T1000 (cell line): Measurements from ENCODE around the gene GPC5.

ENCODE experiments used
- DNase-seq: peaks from one replicate; lab custom pipeline; 2025; ENCODE audit warnings: mixed read lengths; lab: John Stamatoyannopoulos, UW

The GPC5 gene

DNA sequence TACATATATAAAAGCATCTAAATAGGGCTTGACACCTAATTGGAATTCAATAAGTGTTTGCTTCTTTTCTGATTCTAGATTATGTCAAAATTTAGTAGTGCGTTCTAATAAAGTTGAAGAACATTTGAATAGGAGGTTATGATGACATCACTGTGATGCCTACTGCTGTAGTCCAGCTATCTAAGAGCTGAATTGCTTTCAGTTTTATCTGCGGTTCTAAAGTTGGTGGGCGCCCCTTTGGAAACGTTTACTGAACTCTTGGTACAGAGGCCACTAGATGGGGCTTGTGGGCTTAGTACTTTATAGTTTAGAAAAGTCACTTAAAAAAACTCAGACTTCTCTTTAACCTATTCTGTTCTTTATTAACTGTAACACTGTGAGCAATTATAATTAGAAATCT is 776.9 kb downstream of the GPC5 start:
- DNase-seq = no peak

DNA sequence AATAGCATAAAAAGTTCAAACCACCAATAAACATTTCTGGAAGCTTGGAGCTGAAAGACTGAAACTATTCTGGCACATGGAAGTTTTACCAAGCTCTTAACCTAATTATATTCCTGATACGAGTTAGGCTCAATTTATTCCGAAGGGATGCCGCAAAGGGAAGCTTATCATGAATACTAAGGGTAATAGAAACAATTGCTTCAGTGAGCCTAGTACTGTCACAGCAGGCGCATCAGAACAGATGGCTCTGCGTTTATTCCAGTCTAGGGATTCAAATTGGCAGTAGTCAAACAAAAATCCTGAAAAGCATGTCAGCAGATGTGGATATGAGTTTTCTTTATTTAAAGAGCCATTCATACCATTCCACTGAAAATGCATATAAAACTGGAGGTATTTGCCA is 779.5 kb downstream of the GPC5 start:
- no peak for DNase-seq

DNA sequence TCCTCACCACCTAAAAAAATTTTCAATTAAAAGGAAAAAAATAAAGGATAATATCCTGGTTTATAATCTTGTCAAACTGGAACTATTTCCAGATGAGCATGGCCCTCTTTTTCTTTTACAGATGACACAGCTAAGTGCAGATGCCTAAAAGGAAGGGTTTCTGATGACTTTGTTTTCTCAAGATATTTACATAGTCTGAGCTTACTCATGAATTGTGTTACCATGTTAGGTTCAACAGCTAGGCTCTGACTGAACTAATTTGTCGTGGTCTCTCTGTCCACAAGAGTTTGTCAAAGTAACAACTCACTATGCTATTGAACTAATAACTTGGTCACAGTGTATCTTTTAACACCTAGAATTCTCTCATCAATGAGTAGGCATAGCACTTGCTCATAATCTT is 780.8 kb downstream of the GPC5 start:
- DNase-seq = no peak

DNA sequence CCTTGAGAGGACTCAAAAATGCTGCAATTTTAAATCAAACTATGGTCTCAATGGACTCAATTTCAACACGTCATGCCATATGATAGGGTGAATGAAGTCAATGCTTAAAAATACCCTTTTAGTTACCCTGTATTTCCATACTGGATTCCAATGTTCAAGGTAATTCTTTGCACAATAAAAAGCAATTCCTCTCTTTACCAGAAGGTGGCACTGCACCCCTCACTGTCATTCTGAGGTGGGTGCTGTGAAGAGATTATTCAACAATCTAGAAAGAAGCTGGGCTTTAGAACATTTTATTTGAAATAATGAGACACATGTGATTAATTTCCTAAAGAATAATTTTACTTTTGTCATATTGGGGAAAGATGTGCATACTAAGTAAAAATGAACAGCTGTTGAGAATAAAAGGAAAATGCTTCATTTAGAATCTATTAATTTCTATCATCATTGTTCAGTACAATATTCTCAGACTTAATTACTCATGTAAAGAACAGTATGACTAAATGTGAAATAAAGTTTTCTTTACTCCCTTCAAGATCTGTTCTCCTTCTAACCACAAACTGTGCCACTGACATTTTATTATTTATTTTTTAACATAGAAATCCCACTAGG is 789.1 kb downstream of the GPC5 start:
- no peak for DNase-seq

DNA sequence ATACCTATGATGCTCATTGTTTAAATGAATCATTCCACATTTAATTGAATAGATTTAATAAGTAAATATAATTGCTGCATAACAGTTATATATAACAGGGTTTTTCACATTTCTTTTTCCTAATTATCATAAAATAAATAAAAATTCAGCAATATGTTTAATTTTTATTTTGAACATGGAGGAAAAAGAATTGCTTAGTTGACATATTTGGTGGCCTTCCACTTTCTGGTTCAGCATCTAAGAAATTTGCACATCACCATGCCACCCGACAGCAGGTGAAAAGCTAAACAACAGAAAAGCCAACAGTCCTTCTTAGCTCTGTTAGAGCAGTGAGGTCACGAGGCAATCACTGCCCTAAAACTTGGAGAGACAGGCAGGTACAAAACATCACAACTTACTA is 790.2 kb downstream of the GPC5 start:
- DNase-seq = no peak

DNA sequence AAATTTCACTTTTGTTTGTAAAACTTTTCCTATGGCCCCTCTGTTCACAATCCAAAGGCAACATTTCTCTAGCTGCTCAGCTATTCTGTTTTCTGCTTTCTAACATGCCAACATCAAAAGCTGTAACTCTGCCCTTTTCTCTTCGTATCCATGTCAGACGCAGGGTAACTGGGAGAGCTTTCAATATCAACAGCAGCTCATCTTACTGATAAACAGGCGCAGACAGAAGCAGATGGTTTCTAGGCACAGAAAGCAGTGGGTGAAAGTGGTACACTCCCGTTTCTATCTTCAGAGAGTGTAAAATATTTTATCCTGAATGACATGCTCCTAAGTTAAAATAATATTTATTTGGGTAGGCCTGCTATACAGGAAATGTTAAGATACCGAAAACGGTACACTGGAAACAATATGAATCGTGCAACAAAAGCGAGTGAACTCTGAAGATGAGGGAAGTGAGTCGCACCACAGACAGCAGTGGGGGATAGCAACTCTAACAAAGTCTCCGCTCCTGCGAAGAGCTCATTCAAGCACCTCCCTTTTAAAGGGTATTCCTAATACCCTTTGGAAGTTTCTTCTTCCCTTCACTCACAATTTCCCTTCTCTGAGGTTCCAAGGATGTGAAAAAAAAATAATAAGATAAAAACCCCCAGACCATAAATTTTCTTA is 798.3 kb downstream of the GPC5 start:
- DNase-seq = no peak

DNA sequence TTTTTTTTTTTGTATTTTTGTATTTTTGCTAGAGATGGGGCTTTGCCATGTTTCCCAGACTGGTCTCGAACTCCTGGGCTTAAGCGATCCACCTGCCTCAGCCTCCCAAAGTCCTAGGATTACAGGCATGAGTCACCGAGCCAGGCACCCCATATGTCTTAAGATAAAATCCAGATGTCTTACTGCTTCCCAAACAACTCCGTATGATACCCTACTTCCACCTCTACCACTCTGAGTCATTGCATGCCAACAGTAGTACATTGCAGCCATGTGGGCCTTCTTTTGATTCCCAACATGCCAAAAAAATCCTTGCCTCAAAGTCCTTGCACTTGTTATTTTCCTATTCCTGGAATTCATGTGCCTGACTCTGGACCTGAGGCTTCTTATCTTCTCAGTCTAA is 799.2 kb downstream of the GPC5 start:
- DNase-seq = no peak

DNA sequence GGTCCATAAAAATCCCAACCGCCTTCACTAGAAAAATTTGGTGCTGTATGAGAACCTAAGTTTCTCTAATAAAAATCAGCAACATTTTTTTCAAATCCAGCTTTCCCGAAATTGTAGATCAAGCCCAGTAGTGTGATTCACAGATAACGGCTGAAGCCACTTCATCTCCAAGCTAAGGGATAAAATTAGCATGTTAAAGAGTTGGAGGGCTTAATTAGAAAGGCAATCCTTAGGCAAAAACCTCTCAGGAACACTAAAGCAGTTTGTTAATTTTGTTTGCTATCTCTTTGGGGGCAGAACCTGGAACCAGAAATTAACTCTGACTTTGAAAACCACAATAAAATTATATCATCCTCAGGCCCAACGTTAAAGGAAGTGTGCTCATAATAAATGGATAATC is 820.2 kb downstream of the GPC5 start:
- DNase-seq = no peak

DNA sequence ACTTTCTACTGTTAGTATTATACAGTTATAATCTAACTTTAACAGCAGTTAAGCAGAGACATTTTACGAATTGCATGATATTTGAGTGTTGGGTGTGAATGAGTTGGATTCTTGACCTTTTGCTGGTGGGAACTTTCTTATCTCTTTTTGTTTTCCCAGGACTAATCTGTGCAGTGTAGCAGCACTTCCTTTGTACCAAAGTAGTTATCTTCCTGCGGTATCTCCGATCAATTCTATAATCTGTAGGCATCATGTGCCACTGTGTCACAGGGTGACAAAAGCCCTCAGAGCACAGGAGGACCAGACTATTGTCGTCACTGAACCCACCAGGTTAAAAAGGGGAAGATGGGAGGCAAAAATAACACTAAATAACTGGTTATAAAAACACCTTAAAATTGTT is 823.5 kb downstream of the GPC5 start:
- DNase-seq = no peak

DNA sequence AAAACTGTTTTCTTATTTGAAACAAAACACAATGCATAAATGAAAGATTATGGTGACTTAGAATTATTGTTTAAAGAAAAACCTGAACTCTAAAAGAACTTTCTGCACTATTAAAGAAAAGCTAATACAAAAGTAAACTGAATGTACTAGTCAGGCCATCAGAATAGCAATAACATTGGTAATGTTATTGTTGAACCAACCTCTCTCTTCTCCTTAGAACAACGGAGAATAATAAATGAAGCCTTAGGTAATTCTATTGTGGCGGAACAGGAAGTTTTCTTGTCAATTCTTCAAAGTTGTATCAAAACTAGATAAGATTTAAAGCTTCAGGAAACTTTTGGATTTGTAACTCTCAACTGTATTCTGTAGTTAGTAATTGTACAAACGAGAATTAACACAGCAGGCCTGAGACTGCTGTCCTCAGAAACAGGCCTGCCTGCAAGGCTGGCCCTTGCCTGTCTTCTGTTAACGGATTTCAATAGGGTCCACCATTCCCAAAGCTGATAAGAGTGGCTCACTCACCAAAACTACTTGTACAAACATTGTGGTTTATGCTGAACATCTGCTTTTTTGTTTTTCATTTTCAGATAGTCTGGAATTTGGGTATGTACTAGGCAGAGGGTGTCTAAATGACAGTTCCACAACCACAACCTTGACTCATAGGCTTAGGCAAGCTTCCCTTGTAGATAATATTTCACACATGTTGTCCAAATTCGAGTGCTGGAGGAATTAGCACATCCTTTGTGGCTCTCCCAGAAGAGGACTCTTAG is 825.8 kb downstream of the GPC5 start:
- DNase-seq = no peak

DNA sequence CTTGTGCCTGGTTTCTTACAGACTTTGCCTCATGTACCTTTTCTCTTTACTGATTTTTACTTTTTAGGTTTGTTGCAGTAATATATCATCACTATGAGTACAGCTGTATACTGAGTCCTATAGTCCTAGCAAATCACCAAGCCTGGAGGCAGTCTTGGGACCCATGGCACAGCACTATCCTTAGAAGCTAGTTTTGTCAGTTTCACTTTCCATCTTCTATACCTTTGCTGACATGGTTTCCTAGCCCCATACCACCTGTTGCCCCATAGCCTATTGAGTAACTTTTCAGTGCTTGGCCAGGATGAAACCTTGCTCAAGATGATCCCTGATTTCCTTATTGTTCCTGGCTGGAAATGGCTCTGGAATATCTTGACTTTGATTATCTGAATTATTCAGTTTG is 826.4 kb downstream of the GPC5 start:
- no peak for DNase-seq

DNA sequence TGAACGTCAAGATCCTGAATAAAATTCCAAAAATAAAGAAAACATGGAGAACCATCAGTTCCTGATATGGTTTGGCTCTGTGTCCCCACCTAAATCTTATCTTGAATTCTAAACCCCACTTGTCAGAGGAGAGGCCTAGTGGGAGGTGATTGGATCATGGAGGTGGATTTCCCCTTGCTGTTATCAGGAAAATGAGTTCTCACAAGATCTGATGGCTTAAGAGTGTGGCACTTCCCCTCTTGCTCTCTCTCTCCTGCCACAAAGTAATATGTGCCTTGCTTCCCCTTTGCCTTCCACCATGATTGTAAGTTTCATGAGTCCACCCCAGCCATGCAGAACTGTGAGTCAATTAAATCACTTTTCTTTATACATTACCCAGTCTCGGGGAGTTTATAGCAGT is 827.4 kb downstream of the GPC5 start:
- DNase-seq = no peak

DNA sequence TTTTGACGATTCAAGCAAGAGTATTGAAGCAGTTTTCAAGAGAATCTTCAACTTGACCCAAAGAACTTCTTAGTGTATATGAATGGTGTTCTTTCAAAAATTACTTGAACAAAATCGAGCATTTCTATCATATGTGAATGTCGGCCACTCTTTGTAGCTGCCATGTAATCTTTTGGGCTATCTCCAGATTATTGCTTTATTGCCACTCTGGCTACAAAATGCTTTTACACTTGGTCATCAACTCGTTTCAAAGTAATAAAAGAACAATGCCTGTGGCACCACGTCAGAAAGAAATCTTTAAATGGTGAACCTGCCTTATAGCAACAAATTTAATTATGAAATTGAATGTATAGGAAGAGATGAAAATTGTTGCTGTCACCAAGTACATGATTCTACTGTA is 834.5 kb downstream of the GPC5 start:
- DNase-seq = no peak

DNA sequence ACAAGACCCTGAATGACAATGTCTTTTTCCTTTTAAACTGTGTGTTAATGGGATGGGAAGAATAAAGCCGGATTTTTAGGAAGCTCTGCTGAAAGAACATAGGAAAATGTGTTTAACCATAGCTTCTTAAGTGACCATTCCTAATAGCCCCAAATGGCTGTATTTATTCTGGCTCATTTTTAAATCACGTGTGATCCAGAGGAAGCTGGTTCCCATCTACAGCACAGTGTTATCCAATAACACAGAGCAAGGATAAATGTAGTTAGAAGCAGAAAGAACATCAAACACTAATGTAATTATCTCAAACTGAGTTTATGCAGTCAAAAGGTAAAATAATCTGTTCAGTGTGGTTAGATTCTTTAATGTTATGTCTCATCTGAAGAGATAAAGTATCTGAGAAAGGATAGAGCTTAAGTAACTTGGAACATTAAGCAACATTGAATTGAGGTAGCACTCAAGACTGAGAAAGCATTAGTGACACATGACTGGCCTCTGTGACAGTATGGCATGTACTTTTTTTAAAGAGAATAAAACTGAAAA is 853.3 kb downstream of the GPC5 start:
- DNase-seq = no peak

DNA sequence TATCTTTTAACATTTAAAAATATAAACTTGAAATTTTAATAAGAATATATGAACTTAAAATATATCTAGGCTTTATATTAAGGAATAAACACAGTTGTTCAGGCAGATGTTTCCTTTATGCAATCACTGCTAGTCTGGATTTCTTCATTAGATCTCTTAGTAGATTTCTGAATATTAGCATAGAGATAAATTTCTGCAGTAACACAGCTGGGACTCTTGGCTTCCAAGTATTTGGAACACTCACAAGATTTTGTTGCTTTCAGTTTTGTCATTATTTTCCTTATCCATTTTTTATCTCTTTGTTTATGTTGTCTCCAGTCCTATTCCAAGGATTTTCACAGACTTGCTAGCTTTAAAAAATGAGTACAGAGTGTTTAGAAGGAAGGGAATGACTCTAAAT is 857.1 kb downstream of the GPC5 start:
- DNase-seq = no peak

DNA sequence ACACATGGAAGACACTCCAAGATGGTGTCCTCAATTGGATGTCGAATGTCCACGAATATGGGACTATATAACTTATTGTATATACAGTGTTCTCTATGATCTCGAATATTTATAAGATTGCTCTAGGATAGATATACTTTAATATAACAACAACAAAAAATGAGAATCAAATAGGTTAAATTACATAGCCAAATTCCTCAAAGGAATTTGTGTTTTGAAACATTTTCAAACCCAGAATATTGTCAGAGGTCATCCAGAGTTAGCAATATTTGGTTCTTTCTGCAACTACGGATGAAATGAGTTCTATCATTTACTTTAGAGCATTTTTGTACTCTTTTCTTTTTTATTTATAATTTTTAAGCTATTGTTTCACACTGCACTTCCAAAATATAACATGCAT is 857.8 kb downstream of the GPC5 start:
- DNase-seq = no peak

DNA sequence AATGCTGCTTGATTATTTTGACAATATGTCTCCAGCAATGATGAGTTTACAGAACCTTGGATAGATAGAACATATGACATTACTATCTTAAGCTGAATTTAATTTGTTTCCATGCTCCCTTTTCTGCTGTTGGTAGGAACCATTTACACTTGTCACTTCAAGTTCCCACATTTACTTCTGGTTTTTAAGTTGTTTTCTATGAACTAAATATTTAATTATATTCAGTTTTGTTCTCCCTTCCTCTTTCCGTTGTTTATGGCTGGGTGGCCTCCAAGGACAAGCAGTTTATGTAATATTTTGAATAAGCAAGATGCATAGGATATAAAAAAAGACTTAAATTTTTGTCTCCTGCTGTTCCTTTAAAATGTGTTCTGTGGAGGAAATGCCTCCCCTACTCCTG is 860.6 kb downstream of the GPC5 start:
- no peak for DNase-seq

DNA sequence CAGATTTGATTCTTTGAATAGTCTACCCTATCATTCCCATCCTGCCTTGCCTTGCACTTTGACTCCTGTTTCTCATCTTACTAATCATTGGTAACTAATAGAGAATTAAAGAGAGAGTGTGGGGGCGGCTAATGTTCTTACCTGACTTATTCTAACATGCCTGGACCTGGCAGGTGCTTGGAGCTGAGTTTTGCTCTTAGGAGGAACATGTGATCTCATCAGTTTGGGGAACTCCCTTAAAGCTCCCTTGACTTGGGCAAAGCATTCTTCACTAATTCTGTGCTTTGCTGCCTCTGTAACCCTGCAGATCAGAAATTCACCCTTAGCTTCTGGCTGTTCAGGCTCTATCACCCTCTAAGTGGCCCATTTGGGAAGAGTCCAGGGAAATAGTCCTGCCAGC is 861.1 kb downstream of the GPC5 start:
- DNase-seq = no peak

DNA sequence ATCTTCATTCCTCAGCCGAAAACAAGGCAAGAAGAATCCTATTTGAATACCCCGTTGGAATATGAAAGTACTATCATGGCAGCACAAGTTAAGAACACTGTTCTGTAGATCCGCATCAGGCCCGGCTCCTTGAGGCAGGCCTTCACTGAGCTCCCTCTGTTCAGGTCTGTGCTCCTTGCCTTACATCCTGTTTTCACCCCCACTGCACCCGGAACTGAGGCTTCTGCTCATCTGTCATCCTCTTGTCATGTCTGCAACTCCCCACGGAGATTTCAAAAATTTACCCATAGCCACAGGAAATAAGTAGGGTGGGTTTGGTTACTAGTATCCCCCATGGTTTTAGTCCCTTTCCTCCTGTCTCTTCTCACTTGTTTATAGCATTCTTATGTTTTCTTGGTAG is 861.9 kb downstream of the GPC5 start:
- no peak for DNase-seq

DNA sequence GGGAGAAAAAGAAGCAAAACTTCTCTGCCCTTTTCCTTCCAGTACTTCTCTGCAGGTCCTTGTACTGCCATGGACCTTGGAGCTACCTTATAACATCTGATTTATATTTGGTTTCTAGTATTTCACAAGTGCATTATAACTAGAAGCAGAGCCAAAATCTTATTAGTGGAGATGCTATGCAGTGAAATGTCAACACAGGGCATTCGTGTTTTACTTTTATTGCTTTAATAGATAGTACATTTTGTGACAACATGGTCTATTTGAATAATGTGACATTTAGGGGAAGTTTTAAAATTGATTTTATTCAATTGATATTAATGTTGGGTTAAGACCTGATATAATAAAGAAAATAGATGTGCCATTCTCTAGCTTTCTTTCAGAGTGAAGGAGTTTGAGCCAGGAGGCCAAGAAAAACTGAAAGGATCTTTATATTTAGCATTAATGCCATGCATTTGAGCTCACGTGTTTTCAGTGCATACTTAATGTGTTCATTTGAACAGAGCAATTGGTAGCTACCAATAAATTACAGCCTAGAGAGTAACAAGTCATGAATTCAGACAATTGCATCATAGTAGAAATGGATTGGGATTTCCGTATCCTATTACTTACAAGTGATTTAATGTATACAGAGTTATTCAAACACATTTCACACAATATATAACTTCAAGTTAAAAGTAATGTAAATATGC is 863.8 kb downstream of the GPC5 start:
- no peak for DNase-seq

DNA sequence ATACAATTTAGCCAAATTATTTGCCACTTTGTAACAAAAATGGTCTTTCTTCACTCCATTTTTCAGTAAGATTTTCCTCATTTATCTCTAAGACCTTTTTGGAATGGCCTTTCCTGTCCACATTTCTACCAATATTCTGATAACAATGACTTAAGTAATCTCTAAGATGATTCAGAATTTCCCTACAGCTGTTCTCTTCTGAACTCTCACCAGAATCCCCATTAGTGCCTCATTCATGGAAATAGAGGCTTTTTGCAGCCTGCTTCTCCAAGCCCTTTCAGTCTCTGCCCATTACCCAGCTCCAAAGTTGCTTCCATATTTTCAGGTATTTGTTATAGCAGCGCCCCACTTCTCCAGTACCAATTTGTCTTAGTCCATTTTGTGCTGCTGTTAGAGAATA is 867.0 kb downstream of the GPC5 start:
- DNase-seq = no peak

DNA sequence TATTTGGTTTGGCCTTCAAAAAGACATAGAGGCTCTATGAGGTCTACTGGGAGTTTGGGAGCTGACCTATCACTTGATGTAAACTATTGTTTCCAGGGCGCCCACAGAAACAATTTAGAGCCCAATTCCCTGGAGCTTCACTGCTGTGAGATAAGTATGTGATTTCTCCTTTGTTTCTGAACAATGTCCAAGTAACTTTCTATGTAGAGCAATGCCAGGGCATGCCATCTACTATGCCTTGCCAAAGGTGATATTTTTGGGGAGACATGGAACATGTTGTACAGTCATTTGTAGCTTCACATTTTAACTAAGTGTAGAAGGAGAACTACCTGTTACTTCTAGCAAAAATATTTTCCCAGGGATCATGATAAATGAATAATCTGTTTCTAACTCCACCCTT is 872.6 kb downstream of the GPC5 start:
- DNase-seq = no peak

DNA sequence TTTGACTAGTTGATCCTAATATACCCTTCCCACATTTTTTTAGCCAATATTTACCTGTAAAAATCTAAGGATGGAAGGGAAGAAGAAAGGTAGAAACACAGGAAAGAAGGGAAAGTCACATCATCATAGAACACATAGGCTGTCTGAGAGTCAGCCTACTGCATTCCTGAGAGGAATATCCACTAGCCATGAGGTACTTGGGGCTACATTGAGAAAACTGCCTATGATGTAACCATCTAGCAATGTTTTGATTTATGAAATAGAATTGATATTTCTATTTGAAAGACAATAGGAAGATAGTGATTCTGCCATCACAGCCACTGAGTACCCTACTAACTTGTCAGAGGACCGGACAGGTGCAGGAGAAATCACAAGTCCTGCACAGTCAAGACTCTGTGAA is 873.8 kb downstream of the GPC5 start:
- no peak for DNase-seq
